Activated CD4-positive, alpha-beta T cell treated with anti-CD3 and anti-CD28 coated beads, Interleukin-2, amount 50 U/mL, for 24 hours (primary cell): ENCODE data around the gene GLYR1.

Source experiments
- DNase-seq, 2 donors: peaks; one replicate each; pipeline ENCODE4 v3.0.0-alpha.2; 2020; ENCODE audit warnings: low read depth in 1 of 2, low spot score in 1 of 2

Gene GLYR1

GRCh38 chr16:4766875-4767628 is 80.0 kb downstream of the GLYR1 start, which contains the start of gene ZNF500:
Gene ZNF500, minus strand, starts transcription at chr16:4767162. Its CDS starts 1,184 bp downstream, at chr16:4765978.
- DNase-seq, result peak; percentile 95 to 96

GRCh38 chr16:4765511-4766474 is 81.3 kb downstream of the GLYR1 start:
- no peak for DNase-seq

GRCh38 chr16:4763791-4764190 is 83.3 kb downstream of the GLYR1 start:
- DNase-seq, result no peak

- DNase-seq, result no peak
These were observed 84.9 kb downstream of the GLYR1 start for GRCh38 chr16:4762205-4762604.

GRCh38 chr16:4760221-4760910 is 86.7 kb downstream of the GLYR1 start:
- DNase-seq, result no peak

GRCh38 chr16:4755687-4756086 is 91.4 kb downstream of the GLYR1 start:
- DNase-seq, result no peak

- no peak for DNase-seq
These were observed 92.2 kb downstream of the GLYR1 start for GRCh38 chr16:4754865-4755264.

GRCh38 chr16:4753227-4753626 is 93.9 kb downstream of the GLYR1 start:
- DNase-seq, result no peak
